ENCODE results near the gene SRGAP2C. TPM values are rescaled to one million over a fixed set of nuclear protein-coding genes. Genes with fewer than 3 reads are reported as not detected.
"Not testable (repeated sequence)": the region's sequence is repeated elsewhere in the genome, so short reads cannot be mapped to it uniquely, and the experiment has no call there.

The SRGAP2C gene
- total RNA-seq, result 23.8 TPM

DNA sequence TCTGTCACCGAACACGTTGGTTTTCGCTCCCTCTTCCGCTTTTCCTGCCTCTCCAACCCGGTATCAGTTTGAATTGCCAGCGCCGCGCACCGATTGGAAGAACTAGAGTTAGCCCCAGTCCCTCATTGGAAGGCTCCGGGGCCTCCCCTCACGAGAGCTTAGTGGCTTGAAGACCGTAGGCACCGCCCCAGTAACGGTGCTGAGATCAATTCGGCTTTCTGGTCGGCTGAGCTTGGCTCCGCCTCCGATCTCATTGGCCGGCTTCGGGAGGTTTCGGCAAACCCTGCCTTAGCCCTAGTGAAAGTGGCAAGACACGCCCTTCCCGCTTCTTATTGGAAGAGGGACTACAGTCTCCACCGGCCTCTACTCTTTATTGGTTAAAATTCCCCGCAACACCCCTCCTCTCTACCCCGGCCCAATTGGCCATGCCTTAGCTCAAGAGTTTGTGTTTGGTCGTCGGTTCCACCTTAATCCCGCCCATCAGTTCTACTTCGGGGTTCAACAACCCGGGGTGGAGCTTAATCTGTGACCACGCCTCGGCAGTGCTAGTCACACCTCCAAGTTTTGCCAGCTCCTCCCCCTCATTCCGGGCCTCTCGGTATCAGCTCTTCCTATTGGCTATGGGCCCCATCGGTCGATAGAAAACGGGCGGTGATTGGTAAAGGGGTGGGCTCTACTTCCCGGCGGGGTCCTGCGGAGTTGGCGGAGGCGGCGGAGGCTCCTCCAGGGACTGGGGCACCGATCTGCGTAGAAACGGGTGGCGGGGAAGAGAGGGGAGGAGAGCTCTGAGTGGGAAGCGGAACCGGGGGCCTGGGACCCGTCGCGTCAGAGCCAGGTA, at the start of gene SRGAP2C, which contains the start of gene FAM72B:
SRGAP2C (plus strand) TSS at position 686 of the 838 bp plus-strand sequence. CDS start 2,472 bp downstream, outside the sequence.
FAM72B (minus strand) TSS at position 51 of the 838 bp plus-strand sequence. CDS start 851 bp downstream, outside the sequence.
- intact Hi-C loops (cut with DNase I); H3K36me3 ChIP-seq; H3K4me1 ChIP-seq; H3K27me3 ChIP-seq; H3K9me3 ChIP-seq: not testable (repeated sequence)
- TF ChIP-seq POLR2A (IDR thresholded peaks at IDR 0.05) (peak in 1 of 2 donors; percentile 86), POLR2AphosphoS5 (IDR thresholded peaks at IDR 0.05; ENCODE audit: insufficient read depth in 1 of 2, low read depth in 1 of 2) (peak; percentile 67 to 84)
- peak within 1 kb of the TSS; percentile 27 for H3K27ac ChIP-seq
- H3K4me3 ChIP-seq, result peak within 1 kb of the TSS; percentile 38 to 40
- DNase-seq (ENCODE audit: extremely low spot score in 2 of 2), result peak; percentile 97 to 100

DNA sequence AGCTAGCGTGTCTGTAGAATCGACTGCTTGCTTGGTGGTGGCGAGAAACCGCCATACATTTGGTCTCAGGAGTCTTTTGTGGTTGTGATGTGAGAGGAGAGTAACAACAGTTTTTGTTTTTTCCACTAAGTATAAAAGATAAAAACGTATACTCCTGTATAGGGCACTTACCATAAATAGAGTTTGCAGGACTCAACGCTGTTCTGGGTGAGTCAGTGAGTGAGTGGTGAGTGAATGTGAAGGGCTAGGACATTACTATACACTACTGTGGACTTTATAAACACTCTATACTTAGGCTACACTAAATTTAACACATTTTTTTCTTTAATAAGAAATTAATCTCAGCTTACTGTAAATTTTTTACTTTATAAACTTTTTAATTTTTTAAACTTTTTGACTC, 44.4 kb upstream of the SRGAP2C start:
- H3K9me3 ChIP-seq; H3K27ac ChIP-seq; intact Hi-C loops (cut with DNase I); DNase-seq (ENCODE audit: extremely low spot score in 2 of 2); H3K4me3 ChIP-seq; H3K4me1 ChIP-seq; H3K27me3 ChIP-seq; H3K36me3 ChIP-seq: not testable (repeated sequence)

DNA sequence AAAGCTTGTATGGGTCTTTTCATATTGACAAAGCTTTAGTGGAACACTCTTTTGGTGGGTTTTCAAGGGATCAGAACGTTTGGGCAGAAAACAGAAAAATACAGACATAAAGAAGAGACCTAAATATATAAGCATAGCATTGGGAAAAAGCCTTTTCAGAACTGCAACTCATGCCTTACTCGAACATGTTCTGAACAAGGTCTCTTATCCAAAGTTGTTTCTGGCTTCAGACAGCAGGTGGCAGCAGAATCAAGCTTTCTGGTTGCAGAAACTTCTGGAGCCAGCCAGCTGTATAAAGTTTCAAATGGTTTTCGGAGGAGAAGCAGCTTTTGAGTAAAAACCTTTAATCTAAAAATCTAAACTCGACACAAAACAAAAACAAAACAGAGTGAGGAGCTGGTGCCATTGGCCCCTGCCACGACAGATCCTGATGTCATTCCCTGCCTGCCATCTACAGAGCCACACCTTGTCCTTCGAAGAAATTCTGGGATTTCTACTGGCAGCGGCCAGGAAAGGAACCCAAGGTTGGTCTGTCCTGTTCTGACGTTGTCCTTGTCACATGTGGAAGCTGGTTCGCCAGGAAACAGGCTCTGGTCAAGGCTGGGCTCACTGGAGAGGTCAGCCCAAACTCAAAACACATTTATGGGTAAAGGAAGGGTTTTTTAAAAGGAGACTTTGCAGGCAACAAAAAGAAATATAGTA, 36.1 kb upstream of the SRGAP2C start:
- H3K27me3 ChIP-seq; DNase-seq (ENCODE audit: extremely low spot score in 2 of 2); H3K36me3 ChIP-seq; H3K4me1 ChIP-seq; H3K27ac ChIP-seq; intact Hi-C loops (cut with DNase I); H3K4me3 ChIP-seq; H3K9me3 ChIP-seq: not testable (repeated sequence)

DNA sequence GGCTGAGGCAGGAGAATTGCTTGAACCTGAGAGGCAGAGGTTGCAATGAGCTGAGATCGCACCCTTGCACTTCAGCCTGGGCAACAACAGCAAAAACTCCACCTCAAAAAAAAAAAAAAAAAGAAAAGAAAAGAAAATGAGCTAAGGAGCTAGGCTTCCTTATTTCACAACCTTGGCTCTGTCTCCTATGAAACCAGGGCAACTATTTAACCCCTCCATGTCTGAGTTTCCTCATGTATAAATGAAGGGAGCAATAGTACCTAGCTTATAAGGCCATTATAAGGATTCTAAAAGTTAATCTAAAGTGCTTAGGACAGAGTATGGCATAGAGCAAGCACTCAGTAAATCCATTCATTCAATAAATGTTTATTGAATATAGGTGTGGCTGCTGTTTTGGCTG, 33.5 kb upstream of the SRGAP2C start:
- DNase-seq (ENCODE audit: extremely low spot score in 2 of 2); H3K36me3 ChIP-seq; intact Hi-C loops (cut with DNase I); H3K4me3 ChIP-seq; H3K27me3 ChIP-seq; H3K9me3 ChIP-seq; H3K4me1 ChIP-seq; H3K27ac ChIP-seq: not testable (repeated sequence)

DNA sequence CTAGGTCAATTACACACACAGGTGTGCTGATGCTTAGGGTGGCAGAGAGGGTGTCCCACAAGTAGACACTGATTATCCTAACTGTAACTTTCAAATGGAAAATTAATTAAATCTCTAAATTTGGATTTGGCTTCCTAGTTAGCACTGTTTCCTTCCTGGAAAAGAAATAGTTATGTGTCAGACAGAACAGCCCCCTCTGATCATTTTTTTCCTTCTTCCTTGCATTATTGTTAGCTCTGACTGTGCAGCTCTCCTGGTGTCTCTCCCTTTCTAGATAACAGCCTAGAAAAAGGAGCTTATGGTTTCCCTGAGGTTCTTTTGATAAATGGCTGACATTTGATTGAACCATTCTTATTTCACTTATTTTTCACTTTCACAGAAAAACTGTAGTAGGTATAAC, 32.0 kb upstream of the SRGAP2C start:
- H3K9me3 ChIP-seq; H3K27me3 ChIP-seq; H3K36me3 ChIP-seq; H3K4me3 ChIP-seq; DNase-seq (ENCODE audit: extremely low spot score in 2 of 2); intact Hi-C loops (cut with DNase I); H3K27ac ChIP-seq; H3K4me1 ChIP-seq: not testable (repeated sequence)

DNA sequence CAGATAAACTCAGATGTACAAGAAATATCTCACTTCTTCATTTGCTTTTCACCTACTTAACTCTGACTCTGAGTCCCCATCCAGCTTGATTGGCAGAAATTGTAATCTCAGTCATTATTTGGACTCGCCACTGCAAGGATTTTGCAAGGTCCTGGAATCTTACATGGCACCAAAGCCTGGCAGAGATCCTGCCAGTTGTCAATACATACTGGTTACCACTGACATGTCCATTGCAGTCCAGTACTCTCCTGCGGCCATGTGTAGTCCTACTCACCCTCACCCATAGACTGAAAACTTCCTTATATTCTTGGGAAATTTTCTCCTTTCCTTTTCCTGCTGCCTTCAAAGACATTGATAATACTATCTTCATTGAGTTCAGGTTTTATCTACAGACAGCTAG, 30.0 kb upstream of the SRGAP2C start:
- DNase-seq (ENCODE audit: extremely low spot score in 2 of 2); intact Hi-C loops (cut with DNase I): not testable (repeated sequence)

DNA sequence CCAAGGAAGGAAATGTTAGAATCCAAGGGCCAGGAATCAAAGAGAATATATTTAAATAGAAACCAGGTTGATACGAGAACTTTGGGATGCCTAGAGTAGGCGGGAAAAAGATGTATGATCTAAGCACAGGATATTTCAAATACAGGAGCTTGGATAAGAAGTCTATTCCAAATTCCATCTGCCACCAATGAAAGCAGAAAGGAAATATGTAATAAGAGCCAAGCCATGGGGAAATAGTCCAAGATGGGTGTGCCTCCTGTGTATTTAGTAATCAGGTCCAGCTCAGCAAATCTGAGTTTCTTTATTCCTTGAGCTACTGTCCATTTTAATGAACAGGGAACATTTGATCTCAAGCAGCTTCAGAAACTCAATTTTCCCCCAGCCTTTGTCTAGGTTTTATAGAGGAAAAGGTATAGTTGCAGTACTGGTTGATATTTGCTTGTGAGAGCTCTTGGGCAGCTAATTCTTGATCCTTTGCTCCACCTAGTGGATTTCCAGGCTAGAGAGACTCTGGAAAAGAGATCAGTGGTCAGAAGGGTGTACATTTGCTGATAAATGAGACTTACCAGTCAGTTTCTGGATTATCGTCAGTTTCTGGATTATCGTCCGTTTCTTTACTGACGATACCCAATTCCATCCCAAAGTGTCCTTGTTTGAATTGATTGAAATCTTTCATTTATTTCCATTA, 29.0 kb upstream of the SRGAP2C start:
- intact Hi-C loops (cut with DNase I); H3K27ac ChIP-seq; H3K4me1 ChIP-seq; H3K36me3 ChIP-seq; H3K27me3 ChIP-seq; H3K4me3 ChIP-seq; DNase-seq (ENCODE audit: extremely low spot score in 2 of 2); H3K9me3 ChIP-seq: not testable (repeated sequence)

More for the DNA sequence above, 30.0 kb upstream of the SRGAP2C start:
- H3K27ac ChIP-seq, H3K4me3 ChIP-seq, H3K36me3 ChIP-seq, H3K9me3 ChIP-seq, H3K4me1 ChIP-seq, H3K27me3 ChIP-seq: not testable (repeated sequence)

DNA sequence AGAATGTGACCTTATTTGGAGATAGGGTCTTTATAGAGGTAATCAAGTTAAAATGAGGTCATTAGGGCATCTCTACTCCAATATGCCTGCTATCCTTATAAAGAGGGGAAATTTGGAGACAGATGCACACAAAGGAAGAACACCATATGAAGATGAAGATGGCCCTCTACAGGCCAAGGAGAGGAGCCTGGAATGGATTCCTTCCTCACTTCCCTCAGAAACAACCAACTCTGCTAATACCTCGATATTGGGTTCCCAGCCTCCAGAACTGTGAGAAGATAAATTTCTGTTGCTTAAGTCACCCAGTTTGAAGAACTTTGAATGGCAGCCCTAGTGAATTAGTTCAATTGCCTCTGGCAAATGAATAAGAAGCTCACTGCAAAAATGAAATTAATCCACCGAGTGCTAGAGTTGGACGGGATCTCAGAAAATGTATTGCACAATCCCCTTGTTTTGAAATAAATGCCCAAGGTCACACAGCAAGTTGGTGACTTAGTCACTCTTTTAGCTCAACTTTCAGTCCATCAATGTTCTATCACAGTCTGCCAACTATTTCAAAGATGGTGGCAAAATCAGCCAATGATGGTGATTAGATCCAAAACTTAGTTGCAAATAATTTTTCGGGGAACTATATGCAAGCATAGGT, 27.7 kb upstream of the SRGAP2C start:
- H3K4me1 ChIP-seq; H3K9me3 ChIP-seq; H3K36me3 ChIP-seq; H3K4me3 ChIP-seq; intact Hi-C loops (cut with DNase I); H3K27ac ChIP-seq; DNase-seq (ENCODE audit: extremely low spot score in 2 of 2); H3K27me3 ChIP-seq: not testable (repeated sequence)

DNA sequence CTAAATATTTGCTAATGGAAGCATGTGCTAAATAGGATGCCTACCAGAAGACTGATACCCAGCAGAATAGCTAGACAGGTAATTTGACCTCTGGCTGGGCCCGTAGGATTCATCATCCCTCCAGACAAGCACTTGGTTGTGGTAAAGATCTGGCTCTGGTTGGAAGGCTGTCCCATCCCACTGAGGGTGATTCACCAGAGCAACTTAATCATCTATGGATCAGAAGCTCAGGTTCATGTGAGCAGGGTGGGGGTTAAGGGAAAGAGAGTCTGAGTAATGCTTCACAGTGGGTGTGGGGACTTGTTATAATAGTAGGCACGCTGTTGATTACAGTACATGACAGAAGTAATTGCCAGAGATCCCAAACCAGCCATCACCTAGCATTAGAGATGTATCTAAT, 27.2 kb upstream of the SRGAP2C start:
- H3K4me1 ChIP-seq; DNase-seq (ENCODE audit: extremely low spot score in 2 of 2); H3K27me3 ChIP-seq; H3K9me3 ChIP-seq; H3K36me3 ChIP-seq; H3K27ac ChIP-seq; intact Hi-C loops (cut with DNase I); H3K4me3 ChIP-seq: not testable (repeated sequence)

DNA sequence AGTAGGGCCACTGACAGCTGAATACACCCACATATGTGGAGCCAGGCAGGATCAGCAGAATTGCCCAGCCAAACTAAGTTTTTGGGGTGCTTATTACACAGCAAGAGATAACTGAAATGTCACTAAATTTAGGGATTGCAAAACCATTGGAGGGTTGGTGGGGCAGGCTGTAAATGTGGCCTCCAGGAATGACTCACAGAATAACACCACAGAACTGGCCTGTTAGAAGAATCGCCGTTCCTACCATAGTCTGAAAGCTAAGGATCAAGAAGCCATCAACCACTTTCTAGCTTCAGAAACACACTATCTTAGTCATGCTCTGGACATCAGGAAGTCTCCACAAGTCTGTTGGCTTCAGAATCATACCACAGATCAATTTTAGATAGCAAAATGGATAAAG, 24.7 kb upstream of the SRGAP2C start:
- H3K27me3 ChIP-seq; H3K36me3 ChIP-seq; H3K4me3 ChIP-seq; H3K9me3 ChIP-seq; H3K27ac ChIP-seq; H3K4me1 ChIP-seq; intact Hi-C loops (cut with DNase I); DNase-seq (ENCODE audit: extremely low spot score in 2 of 2): not testable (repeated sequence)

DNA sequence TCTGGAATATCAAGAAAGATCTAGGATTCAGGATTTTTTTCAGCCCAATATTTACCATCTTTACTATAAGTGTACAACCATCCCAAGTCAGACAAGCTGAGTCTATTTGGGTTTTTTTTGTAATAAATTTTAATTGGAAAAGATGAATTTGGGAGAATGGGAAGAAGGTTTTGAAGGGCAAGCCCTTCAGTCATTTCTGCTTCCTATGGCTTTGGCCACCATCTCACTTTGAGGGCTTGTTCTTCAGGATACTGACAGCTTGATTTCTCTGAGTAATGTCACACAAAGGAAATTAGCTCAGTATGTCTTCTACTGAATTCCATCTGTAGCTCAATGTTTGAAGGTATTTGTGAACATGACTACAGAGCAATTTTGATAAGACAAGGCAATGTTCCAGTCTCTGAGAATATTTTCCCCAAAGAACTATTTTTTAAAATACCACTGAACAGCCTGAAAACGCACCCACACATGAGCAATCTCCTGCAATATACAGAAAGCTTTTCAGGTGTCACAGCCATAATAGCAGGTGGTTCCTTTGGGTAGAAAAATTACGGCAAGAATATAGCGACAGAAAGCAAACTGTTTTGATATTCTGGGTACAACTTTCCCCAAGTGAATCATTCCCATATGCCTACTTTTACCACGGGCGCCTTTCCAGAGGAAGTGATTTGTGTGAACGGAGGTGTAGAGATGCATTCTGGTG, 23.4 kb upstream of the SRGAP2C start:
- H3K27me3 ChIP-seq; H3K36me3 ChIP-seq; H3K9me3 ChIP-seq; H3K27ac ChIP-seq; intact Hi-C loops (cut with DNase I); H3K4me1 ChIP-seq; H3K4me3 ChIP-seq; DNase-seq (ENCODE audit: extremely low spot score in 2 of 2): not testable (repeated sequence)

Data from vagina (tissue), 2 donors.